ENCODE data around the gene CUL9. TPM values are rescaled to one million over a fixed set of nuclear protein-coding genes. Genes with fewer than 3 reads are reported as not detected.

The CUL9 gene
- total RNA-seq, 1 donor from 2014 or later, result 13.1 TPM

DNA sequence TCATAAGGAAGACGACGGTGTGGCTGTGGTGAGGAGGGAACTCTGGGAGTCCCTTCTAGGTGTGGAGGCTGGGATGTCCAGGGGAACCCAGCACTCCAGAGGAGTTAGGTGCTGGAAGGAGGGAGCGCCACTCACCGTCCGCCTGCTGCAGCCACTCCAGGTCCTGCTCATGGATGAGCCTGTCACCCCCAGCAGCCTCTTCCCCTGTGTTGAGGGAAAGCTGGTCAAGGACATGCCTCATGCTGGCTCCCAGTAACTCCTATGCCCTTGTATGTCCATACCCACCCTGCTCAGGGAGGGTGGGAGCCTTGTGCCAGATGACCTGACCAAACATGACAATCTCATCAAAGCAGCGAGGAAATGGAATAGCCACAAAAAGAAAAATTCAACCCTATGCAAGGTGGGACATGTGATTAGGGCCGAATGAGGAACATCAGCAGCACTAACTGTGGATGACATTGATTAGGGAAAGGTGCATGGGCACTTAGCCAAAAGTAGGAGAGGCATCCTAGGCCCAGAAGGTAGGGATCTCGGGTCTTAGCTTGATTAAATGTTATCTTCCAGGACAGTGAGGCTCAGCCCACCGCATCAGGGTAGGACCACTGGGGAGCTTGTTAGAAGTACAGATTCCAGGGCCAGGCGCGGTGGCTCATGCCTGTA, 44.3 kb downstream of the CUL9 start:
- no peak for DNase-seq (ENCODE audit: low read depth in 2 of 2)

DNA sequence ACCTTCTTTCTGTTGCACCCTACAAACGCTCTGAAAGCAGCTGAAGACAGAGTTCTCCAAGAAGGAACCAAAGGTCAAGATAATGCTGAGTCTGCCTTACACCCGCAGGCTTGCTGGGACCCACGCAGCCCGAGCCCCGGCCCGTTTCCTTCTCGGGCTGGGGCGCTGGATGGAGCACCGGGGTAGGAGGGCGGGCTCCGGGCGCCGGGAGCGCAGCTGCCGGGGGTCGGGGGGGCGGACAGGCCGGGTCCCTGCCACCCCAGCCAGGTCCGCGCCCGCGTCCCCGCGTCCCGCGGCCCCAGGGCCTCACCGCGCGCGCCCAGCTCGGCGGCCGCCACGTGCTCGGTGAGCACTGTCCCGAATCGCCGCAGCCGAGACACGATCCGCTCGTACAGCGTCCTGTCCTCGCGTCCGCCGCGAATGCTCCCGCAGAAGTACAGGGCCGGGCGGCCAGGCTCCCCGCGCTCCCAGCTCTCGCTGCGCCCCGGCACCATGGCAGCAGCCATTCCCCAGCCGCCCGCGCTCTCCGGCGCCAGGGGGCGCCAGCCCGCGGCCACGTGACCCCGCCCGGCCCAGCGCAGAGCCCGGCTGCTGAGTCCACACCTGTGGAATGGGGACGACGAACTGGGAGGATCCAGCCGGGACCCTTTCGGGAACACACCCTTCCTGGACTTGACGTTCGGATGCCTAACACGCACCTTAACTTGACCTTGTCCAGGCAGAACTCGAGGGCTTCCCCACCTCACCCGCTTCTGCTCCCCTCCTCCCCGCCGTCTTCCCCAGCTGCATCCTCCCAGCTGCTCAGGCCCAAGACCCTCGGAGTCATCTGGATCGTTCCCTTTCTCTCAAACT, 47.2 kb downstream of the CUL9 start, which contains the start of gene DNPH1:
DNPH1 (minus strand) TSS at position 531 of the 852 bp plus-strand sequence; CDS start at position 506, 25 bp downstream.
- DNase-seq (ENCODE audit: low read depth in 2 of 2), result peak; percentile 26 to 68

DNA sequence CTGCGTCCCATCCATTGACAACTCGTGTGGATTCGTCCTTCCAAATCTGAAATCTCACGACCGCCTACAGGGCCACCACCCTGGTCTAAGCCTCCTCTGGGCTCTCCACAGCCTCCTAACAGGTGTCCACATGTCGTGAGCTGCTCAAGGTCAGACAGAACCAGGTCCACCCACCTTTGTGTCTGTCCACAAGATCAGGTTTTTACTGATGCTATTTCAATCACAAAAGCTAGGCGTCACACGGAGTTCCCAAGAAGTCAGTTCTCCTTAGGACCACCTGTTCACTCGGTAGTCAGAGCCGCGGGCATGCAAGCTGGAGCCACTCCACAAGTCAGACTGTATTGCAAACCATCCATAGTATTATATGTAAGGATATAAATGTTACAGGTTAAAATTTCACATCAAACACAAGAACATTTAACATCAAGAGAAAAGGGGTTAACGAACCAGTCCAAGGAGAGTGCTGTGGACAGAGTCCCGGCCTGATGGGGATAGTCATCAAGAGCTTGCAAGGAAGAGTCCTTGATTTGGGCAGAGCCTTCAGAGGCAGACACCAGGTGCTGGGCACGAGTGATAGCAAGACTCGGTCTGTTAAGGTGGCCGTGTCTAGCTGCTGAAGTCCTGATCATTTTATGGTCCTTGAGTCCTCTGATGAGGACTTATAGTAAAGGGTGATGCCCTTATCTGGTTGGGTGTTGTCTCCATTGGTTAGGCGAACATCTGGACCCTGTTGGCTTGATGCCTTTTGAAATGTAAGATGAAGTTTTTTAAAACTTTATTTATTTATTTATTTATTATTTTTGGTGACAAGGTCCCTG, 48.0 kb downstream of the CUL9 start:
- no peak for DNase-seq (ENCODE audit: low read depth in 2 of 2)

DNA sequence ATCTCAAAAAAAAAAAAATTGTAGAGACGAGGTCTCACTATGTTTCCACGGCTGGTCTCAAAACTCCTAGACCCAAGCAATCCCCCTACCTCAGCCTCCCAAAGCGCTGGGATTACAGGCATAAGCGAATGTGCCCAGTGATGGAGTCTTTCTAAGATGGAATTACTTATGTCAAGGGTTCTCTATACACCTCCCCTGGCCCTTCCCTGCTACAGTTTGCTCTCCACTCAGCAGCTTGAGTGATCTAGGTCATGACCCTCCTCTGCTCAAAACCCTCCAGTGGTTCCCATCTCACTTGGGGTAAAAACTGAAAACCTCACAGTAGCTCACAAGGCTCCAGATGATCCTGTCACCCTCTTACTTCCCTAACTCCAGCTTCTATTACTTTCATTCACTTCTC, 49.1 kb downstream of the CUL9 start:
- no peak for DNase-seq (ENCODE audit: low read depth in 2 of 2)

DNA sequence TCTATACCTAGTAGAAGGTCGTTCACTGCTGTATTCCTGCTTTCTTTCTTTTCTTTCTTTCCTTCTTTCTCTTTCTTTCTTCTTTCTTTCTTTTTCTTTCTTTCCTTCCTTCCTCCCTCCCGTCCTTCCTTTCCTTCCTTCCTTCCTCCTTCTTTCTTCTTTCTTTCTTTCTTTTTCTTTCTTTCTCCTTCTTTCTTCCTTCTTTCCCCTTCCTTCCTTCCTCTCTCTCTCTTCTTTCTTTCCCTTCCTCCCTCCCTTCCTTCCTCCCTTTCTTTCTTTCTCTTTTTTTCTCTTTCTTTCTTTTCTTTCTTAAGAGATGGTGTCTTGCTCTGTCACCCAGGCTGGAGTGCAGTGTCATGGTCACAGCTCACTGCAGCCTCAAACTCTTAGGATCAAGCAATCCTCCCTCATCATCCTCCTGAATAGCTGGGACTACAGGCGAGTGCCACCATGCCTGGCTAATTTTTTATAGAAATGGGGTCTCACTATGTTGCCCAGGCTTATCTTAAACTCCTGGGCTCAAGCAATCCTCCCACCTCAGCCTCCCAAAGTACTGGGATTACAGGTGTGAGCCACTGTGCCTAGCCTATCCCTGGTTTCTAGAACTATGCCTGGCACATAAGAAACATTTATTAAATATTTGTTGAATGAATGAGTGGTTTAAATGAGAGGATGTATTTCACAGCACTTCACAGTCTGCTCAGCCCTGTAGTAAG, 49.9 kb downstream of the CUL9 start:
- no peak for DNase-seq (ENCODE audit: low read depth in 2 of 2)

DNA sequence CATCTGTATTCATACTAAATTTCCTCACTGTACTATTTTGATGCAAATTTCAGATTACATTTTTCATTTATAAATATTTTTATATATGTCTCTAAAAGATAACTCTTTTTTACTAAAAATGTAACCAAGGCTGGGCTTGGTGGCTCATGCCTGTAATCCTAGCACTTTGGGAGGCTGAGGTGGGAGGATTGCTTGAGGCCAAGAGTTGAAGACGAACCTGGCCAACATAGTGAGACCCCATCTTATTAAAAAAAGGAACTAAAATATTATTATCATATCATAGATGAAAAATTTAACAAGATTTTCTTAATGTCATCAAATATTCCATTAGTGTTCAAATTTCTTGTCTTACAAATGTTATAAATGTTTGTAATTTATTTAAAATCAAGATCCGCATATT, 53.8 kb downstream of the CUL9 start:
- no peak for DNase-seq (ENCODE audit: low read depth in 2 of 2)

DNA sequence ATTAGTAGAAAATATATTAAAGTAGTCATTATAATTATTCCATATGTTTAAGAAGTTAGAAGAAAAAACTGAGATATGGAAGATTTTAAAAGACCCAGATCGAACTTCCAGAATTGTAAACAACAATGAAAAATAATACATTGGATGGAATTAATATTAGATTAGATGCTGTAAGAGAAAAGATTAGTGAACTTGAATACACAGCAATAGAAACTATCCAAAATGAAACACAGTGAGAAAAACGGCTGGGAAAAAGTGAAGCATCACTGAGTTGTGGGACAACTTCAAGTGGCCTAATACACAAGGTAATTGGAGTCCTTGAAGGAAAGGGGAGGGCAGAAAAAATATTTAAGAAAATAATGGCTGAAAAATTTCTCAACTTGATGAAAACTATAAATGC, 57.1 kb downstream of the CUL9 start:
- no peak for DNase-seq (ENCODE audit: low read depth in 2 of 2)

DNA sequence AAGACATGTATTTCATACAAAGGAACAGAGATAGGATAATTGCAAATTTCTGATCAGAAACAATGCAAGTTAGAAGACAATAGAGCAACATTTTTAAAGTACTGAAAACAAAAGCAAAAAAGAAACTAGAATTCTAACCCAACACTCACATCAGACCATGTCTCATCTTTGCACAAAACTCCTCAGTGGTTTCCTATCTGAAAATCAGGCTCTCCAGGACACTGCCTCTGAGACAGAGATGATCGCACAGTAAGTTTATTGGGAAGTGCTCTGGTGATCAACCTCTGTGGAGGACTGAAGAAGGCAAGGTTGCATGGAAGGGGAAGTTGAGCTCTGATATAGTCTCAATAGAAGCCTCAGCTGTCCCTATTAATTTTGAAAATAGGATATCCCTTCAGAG, 59.0 kb downstream of the CUL9 start:
- no peak for DNase-seq (ENCODE audit: low read depth in 2 of 2)

DNA sequence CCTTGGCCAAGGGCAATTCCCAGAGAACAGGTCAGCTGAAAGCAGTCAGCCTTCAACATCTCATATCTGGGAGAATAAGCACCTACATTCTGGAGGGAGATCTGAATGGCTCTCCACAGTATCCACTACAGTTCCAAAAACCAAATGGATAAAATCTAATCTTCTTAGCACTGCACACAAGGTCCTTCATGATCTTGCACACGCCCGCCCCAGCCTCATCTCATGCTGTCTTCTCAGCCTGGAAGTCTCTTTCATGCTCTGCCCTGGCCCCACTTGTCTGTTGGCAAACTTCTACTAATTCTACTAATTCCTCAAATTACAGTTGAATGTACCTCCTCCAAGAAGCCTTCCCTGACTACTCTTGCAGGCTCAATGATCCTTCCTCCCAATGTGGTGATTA, 59.5 kb downstream of the CUL9 start:
- no peak for DNase-seq (ENCODE audit: low read depth in 2 of 2)

DNA sequence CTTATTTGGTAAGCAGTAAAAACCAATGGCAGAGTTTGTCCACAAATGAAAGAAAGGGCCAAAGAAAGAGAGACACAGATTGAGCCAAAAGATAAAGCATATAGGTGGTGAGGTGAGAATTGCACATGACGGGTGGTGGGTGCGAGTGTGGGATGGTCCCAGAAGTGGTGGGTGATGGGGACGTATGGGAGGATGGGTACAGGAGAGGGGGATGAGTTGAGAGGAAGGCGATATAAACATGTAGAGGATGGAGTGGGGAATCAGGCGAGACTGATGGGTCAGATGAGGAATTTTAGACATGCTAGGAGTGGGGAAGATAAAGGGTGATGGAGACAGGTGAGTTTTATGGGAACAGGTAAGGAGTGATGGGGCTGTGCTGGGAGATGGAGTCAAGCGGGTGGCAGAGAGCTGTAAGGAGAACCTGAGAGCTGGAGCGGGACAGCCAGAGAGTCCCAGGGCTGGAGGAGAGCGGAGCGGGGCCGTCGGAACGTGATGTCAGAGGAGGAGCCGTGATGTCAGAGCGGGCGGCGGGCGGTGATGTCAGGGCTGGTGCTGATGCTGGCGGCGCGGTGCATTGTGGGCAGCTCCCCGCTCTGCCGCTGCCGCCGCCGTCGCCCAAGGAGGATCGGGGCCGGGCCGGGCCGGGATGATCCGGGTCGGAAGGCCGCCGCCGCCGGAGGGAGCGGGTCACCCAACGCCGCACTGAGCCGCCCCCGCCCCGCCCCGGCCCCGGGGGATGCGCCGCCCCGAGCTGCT, 61.1 kb downstream of the CUL9 start, which contains the start of gene TTBK1:
TTBK1 (plus strand) TSS at position 574 of the 756 bp plus-strand sequence. CDS start 3,180 bp downstream, outside the sequence.
- no peak for DNase-seq (ENCODE audit: low read depth in 2 of 2)

DNA sequence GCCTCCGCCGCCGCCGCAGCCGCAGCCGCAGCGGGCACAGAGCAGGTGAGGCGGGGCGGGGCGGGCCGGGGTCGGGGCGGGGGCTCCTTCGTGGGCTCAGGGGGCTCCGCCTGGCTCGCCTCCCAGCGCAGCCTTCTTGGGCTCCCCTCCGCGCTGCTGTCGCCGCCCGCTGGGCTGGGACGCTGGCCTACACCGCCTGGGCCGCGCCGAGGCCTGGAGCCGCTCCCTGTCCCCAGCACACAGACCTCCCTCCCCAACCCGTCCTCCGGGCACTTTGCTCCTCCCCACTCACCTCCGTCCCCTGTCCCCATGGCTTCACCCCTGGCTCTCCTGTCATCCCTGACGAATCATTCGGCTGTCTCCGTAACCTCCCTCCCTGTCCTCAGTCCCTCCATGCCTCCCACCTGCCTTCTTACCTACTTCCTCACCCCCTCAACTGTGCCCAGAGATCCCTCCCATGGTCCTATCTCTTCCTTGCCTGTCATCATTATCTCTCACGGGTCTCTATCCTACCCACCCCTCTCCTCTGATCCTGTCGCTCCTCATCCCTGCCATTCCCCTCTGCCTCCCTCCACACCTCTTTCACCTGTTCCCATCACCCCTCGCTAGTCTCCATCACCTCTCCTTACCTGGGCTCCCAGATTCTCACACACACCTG, 61.8 kb downstream of the CUL9 start:
- DNase-seq (ENCODE audit: low read depth in 2 of 2), result no peak

DNA sequence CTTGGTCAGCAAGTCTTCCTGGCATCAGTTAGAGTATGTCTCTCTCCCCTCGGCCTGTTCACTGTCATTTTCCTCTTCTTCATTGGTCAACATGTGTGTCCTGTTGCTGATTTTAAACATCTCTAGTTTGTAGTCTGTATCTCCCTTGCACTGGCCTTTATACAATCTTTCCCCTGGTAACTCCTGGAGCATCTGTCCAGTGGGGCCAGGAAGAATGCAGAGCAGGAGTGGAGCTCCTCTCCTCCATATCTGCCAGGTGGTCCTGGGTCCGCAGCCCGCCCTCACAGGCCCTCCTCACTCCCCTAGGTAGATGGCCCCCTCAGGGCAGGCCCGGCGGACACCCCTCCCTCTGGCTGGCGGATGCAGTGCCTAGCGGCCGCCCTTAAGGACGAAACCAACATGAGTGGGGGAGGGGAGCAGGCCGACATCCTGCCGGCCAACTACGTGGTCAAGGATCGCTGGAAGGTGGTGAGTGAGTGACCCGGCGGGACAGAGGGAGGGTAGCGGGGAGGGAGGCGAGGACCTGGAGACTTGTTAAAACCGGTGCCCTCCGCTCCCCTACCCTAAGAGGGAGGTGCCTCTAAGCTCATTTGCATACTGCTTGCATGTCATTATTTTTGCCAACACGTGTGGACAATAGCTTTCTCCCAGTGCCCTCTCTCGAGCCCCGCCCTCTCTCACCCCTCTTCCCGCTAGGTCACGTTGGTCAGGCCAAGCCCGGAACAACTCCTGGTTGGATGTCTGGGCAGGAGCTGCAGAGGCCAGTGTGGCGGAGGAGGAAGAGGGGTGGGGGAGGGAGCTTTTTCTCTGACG, 64.5 kb downstream of the CUL9 start:
- DNase-seq (ENCODE audit: low read depth in 2 of 2), result no peak

DNA sequence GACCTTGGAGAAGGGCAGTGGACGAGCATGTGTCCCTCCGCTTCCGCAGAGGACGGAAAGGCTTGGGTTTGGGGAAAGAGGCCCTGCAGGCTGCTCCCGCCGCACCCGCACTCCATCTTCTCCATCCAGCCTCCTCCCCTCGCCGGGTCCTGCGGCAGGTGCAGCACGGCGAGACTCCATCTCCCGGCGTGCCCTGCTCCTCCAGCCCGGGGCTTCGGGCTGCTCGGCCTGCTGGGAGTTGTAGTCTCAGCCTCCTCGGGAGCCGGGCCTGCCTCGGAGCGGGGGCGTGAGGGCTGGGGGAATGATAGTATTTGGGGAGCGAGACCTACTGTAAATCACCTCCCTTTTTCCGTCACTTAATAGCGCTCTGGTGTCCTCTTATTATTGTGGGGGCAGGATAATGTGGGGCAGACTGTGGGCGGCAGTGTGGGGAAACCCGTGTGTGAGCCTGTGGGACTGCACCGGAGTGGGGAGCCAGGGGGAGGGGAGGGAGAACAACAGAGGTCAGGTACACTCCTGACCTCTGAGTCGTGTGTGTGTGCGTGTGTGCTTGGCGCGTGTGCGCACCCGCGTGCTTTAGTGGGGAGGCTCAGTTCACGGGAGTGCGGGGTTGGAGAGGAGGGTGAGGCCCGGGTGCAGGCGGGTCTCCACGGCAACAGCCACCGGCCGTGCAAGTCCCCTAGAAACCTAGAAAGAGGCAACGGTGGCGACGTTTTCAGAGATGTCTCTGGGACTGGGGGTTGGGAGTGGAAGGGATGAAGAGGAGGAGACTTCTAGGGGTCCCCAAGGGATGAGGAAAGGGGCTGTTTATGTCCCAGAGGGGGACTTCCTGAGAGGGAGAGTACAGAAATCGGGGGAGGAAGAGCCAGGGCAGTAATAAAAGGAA, 65.4 kb downstream of the CUL9 start:
- peak; percentile 9 to 40 for DNase-seq (ENCODE audit: low read depth in 2 of 2)

DNA sequence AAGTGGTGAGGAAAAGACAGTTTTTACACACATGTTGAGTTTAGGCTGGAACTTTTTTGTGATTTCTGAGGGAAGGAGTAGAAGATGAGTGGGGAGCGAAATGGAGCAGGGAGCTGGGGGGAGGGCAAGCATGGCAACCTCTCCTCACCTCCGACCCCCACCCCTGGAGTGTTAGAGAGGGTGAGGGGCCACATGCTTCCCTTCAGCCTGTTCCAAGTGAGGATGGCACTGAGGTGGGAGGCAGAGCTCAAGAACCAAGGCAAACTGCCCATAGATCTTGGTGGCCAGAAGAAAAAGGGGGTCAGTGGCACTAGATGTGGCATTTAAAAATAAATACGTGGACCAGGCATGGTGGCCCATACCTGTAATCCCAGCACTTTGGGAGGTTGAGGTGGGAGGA, 66.1 kb downstream of the CUL9 start:
- no peak for DNase-seq (ENCODE audit: low read depth in 2 of 2)

DNA sequence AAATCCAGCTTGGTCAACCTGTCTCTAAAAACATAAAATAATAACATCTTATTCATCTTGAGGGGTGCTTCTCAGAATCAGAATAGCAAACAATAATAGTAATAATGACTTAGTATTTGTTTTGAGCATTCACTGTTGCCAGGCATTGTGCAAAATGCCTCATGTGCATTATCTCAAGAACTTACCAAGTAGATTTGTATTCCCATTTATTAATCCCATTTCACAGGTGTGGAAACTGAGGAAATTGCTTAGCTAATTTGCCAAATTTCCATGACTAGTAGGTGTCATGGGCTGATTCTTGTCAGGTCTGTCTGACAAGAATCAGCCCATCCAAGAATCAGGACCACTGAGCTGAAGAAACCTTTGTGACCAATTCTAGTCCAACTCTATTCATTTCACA, 66.8 kb downstream of the CUL9 start:
- DNase-seq (ENCODE audit: low read depth in 2 of 2), result no peak

DNA sequence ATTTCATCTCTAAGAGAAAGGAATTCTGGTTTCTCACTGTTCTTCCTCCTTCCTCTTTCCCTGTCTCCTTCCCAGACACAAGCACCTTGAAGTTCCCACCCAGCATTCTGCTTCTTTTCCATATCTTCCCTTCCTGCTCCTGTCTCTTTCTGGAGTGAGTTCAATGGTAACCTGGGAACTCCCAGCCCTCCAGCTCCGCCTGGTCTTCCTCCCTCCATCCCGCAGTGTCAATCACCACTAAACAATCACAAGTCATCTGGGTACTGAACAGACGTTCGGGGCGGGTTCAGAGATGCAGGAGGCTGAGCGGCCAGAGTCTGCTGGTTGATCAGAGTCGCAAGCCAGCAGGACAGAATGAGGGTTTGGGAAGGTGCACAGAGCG, 69.0 kb downstream of the CUL9 start:
- DNase-seq (ENCODE audit: low read depth in 2 of 2), result no peak

DNA sequence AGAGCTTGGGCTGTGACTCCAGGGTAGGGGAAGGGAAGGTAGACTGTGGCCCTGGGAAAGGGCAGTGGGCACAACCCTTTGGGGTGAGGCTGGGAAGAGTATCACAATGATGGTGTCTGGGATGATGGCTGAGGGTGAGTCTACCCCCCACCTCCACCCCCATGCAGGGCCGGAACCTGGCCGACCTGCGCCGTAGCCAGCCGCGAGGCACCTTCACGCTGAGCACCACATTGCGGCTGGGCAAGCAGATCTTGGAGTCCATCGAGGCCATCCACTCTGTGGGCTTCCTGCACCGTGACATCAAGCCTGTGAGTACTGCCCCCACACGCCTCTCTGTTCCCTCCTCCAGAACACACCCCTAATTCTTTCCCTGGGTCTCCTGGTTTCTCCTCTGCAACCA, 71.4 kb downstream of the CUL9 start:
- DNase-seq (ENCODE audit: low read depth in 2 of 2), result no peak

DNA sequence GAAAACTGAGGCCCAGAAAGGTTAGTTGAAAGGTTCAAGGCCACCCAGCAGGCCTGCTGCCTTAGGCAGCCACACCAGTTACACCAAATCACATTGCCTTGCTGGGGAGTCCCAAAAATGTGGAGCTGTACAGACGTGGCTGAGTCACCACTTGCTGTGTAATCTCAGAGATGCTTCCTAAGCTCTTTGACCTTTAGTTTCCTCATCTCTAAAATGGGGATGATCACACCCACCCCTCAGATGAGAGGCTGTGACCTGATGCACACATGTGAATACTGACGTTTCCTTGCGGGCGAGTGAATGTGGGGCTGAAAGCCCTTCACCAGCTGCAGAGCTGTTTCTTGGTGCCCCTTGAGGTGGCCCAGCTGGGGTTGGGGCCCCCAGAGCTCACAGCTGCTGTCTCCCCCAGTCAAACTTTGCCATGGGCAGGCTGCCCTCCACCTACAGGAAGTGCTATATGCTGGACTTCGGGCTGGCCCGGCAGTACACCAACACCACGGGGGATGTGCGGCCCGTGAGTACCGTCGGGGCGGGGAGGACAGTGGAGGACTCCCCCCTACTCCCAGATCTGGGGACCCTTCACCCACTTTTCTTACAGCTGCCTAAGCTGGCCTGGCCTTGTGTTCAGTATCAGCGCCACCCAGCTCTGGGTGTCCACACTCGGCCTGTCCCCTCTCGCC, 72.3 kb downstream of the CUL9 start:
- no peak for DNase-seq (ENCODE audit: low read depth in 2 of 2)
